Mucosa of descending colon (tissue), 3 donors: Measurements from ENCODE around the gene SCMH1. TPM values are rescaled to one million over a fixed set of nuclear protein-coding genes. Genes with fewer than 3 reads are reported as not detected.

ENCODE experiments used
- ATAC-seq: fragments of 200-7000 bp; cut with Tn5 transposase; one replicate; pipeline ENCODE4 v1.9.1; 2020; ENCODE audit warnings: mild to moderate bottlenecking, moderate library complexity
- DNase-seq, 3 donors: peaks; one replicate each; pipeline ENCODE4 v3.0.0-alpha.2; 2020
- H3K36me3 ChIP-seq: fragments of 200-600 bp; one replicate; pipeline ENCODE4 v1.8.0; 2021; ENCODE audit warnings: low read depth, mild to moderate bottlenecking
- H3K4me1 ChIP-seq: fragments of 200-600 bp; one replicate; pipeline ENCODE4 v1.8.0; 2021; ENCODE audit warnings: low read depth, mild to moderate bottlenecking
- H3K4me3 ChIP-seq: fragments of 200-600 bp; one replicate; pipeline ENCODE4 v1.8.0; 2021; ENCODE audit warnings: mild to moderate bottlenecking
- H3K9me3 ChIP-seq: fragments of 200-600 bp; one replicate; pipeline ENCODE4 v1.8.0; 2021; ENCODE audit warnings: mild to moderate bottlenecking
- intact Hi-C, 2 donors: fragments of 100-400 bp; cut with DNase I in 1 of 2; cut with micrococcal nuclease in 1 of 2; formaldehyde crosslinking; loops; one replicate each; pipeline versions ENCODE4 v1.11.0 to v1.11.1; 2022; cut with DNase I, micrococcal nuclease
- total RNA-seq, 3 donors: library from RNA; stranded (reverse); fragmentation: NEBNext Ultra II Directional in 2 of 3; extraction: Animal tissue kit (Norgen Biotek cat#: 25700) in 2 of 3; gene quantifications; one replicate each; pipeline versions ENCODE4 v1.2.1 to v1.2.4, GENCODE V29; 2021 to 2023
- TF ChIP-seq, protein P1 (sequence below): fragments of 200-600 bp; IDR thresholded peaks from one replicate; pipeline ENCODE4 v1.8.0; 2022; ENCODE audit warnings: antibody characterized with exemption, mild to moderate bottlenecking
- donor health status: DM: no; HTN: no; CAD: no; lungs with moderate emphysema.
- donor health status: DM: no; HTN: no; CAD: no.
- donor health status: DM: no; HTN: yes; CAD: no.

The SCMH1 gene
- total RNA-seq, 3 donors from 2014 or later, result 25.1 to 66.9 (median 35.6) TPM

DNA sequence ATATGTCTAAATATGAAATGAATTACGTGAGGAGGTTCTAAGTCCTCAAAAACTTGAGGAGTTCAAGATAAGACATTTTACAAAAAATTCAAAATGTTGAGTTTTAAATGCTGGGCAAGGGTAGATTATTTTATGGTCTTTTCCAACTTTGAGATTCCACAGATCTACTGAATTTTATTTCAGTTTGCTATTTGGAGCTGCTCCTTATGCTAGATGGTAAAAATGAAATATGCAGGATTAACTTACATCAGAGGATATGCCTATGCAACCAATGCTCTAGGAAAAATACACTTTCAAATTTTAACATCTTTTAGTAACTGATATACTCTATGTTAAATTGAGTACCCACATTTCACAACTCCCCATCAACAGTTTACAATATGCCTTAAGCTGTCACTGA, 83.1 kb downstream of the SCMH1 start:
- intact Hi-C loops, result no loop called here
- Histone ChIP-seq H3K4me1 (peaks cover 4% of the 10 kb centered on the region), H3K4me3 (no peak overlapping the region), H3K36me3 (no peaks in the 10 kb centered on the region), H3K9me3 (no peaks in the 10 kb centered on the region)
- TF ChIP-seq, protein P1, sequence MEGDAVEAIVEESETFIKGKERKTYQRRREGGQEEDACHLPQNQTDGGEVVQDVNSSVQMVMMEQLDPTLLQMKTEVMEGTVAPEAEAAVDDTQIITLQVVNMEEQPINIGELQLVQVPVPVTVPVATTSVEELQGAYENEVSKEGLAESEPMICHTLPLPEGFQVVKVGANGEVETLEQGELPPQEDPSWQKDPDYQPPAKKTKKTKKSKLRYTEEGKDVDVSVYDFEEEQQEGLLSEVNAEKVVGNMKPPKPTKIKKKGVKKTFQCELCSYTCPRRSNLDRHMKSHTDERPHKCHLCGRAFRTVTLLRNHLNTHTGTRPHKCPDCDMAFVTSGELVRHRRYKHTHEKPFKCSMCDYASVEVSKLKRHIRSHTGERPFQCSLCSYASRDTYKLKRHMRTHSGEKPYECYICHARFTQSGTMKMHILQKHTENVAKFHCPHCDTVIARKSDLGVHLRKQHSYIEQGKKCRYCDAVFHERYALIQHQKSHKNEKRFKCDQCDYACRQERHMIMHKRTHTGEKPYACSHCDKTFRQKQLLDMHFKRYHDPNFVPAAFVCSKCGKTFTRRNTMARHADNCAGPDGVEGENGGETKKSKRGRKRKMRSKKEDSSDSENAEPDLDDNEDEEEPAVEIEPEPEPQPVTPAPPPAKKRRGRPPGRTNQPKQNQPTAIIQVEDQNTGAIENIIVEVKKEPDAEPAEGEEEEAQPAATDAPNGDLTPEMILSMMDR, result no peak
- no peak for DNase-seq
- no peak for ATAC-seq

DNA sequence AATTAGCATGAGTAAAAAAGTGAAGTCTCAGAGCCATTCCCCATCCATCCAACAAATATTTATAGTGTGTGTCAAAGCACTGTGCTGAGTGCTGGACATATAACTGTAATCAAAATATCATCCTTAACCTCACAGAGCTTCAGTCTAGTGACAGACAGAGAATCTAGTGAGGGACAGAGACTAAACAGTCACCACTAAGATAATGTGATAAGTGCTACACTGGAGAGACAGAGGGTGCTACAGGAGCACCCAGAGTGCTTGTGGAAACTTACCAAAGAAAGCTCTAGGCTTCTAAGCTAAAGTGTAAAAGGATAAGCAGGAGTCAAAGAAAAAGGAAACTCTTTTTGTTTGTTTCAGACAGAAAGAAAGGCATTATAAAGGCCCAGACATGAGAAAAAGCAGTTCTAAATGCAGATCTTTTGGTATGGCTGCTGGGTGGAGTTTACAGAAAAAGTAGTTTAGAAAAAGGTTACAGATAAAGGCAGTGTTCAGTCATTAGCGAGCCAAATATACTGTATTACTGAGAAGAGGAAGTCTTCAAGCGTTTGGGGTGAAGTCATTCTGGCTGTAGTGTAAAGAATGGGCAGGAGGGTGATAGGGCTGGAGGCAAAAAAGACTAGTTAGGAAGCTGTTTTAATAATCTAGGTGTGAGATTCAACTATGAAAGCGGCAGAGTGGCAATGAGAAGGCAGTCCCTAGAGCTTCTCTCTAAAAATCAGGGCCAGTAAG, 83.8 kb downstream of the SCMH1 start:
- Histone ChIP-seq H3K4me1 (peaks cover 8% of the 10 kb centered on the region), H3K36me3 (no peaks in the 10 kb centered on the region), H3K9me3 (no peaks in the 10 kb centered on the region), H3K4me3 (no peak overlapping the region)
- DNase-seq (no peak), ATAC-seq (no peak)
- TF ChIP-seq, protein P1, result no peak
- intact Hi-C loops, result no loop called here

DNA sequence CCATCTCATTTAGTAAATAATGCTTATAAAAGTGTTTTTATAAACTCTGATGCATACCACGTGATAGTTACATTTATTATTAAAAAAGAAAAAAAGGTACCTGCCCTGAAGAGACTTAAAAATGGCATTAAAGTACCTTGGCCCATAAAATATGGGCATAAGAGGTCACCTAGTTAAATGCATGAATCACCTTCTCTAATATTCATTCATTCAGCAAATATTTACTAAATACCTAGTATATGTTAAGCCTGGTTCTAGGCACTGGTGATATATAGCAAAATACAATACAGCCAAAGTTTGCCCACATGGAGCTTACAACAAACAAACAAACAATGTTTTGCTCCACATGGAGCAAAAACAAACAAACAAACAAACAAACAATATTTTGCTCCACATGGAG, 87.0 kb downstream of the SCMH1 start:
- no peaks in the 10 kb centered on the region for H3K36me3 ChIP-seq
- peaks cover 8% of the 10 kb centered on the region for H3K4me1 ChIP-seq
- no peaks in the 10 kb centered on the region for H3K9me3 ChIP-seq
- DNase-seq, result no peak
- no peak for ATAC-seq
- TF ChIP-seq, protein P1, result no peak
- no peak overlapping the region for H3K4me3 ChIP-seq
- intact Hi-C loops, result no loop called here

DNA sequence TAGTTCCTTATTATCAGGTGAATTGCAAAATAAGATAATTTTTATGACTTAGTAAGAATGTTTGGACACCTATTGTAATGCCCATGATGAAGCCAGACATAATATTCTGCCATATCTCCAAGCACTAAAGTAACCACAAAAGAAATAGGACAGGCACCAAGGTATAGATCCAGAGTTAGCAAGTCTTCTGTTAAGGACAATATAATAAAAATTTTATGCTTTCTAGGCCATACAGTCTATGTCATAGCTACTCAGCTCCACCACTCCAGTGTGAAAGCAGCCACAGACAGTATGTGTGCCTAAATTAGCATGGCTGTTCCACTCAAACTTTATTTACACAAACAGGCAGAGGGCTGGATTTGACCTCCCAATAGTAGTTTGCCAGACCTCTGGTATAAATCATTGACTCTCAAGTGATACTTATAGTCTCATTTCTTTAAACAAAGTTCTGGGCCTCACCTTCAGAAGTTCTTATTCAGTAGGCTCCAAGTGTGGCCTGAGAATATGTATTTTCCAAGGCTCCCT, 88.3 kb downstream of the SCMH1 start:
- H3K4me3 ChIP-seq, result no peak overlapping the region
- ATAC-seq, result peak; percentile 67
- H3K4me1 ChIP-seq, result peaks cover 8% of the 10 kb centered on the region
- DNase-seq, result no peak
- intact Hi-C loops, result no loop called here
- H3K9me3 ChIP-seq, result no peaks in the 10 kb centered on the region
- no peaks in the 10 kb centered on the region for H3K36me3 ChIP-seq
- TF ChIP-seq, protein P1, result no peak

DNA sequence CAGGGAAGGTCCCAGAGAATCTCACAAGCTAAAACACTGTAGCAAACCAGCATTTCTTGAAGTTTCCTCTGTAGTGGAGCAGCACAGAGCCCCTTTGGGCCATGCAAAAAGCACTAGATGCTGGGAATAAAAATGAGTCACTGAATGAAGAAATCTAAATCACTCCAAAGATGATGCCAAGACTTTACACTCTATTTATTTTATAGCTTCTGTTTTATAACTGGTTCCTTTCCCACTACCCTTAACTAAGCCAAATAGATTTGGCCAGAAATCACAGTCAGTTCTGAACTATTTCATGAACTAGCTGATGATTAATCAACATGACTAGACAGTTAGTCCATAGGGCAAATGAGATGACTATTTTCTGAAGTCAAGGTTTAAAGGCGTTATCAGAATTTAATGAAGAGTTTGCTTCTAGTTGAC, 89.5 kb downstream of the SCMH1 start:
- intact Hi-C loops, result no loop called here
- H3K9me3 ChIP-seq, result no peaks in the 10 kb centered on the region
- no peak overlapping the region for H3K4me3 ChIP-seq
- no peaks in the 10 kb centered on the region for H3K36me3 ChIP-seq
- peaks cover 8% of the 10 kb centered on the region for H3K4me1 ChIP-seq
- peak; percentile 68 for ATAC-seq
- TF ChIP-seq, protein P1, result no peak
- DNase-seq, result no peak
